Skeletal muscle satellite cell (primary cell): ENCODE results near the gene OSBPL7.
"Not testable (repeated sequence)": the region's sequence is repeated elsewhere in the genome, so short reads cannot be mapped to it uniquely, and the experiment has no call there.

Experiments used
- H3K27me3 ChIP-seq: 2 replicates; pipeline ENCODE4 v1.7.0; 2013; ENCODE audit warnings: low read length; ENCODE audit not compliant: control insufficient read depth, insufficient read depth
- H3K36me3 ChIP-seq: 2 replicates; pipeline ENCODE4 v1.7.0; 2013; ENCODE audit warnings: mild to moderate bottlenecking, control low read depth, low read length; ENCODE audit not compliant: insufficient read depth
- H3K4me1 ChIP-seq: 2 replicates; pipeline ENCODE4 v1.7.0; 2013; ENCODE audit warnings: low read length; ENCODE audit not compliant: control insufficient read depth, insufficient read depth
- H3K4me2 ChIP-seq: 2 replicates; pipeline ENCODE4 v1.7.0; 2013; ENCODE audit warnings: mild to moderate bottlenecking, low read length
- H3K4me3 ChIP-seq: 2 replicates; pipeline ENCODE4 v1.7.0; 2013; ENCODE audit warnings: low read length
- H3K9ac ChIP-seq: 2 replicates; pipeline ENCODE4 v1.7.0; 2013; ENCODE audit warnings: mild to moderate bottlenecking, low read depth, low read length, moderate library complexity
- H3K9me3 ChIP-seq: replicated peaks from 2 replicates; pipeline ENCODE4 v1.7.0; 2013; ENCODE audit warnings: mild to moderate bottlenecking, control low read depth, low read length

OSBPL7 gene

DNA sequence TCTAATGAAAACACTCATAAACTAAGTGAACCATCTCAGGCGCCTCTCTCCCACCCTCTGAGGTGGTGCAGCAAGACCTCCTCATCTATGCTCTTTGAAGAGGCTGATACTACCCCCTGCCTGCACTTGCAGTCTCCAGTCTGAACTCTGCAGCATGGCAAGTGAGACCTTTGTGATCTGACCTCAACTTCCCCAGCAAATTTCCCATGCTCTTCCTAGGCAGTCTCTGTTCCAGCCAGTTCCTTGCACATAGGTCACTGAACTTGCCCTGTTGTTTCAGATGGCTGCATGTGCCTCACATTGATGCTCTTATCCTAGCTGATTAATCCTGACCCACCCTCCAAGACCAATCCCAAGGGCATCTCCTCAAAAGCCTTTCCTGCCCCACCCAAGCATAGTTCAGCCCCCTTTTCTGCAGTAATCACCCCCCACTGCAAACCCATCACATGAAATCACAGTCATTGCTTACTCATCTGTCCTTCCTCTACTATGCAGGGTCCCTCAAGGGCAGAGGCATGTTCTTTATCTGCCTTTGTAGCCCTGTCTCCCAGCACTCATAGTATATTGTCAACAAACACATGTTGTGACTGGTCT, 46.5 kb downstream of the OSBPL7 start:
- H3K36me3 ChIP-seq: no peaks in the 10 kb centered on the region
- no peak overlapping the region for H3K4me2 ChIP-seq
- no peaks in the 10 kb centered on the region for H3K4me1 ChIP-seq
- no peaks in the 10 kb centered on the region for H3K9me3 ChIP-seq
- H3K9ac ChIP-seq: no peak overlapping the region
- no peak overlapping the region for H3K4me3 ChIP-seq
- H3K27me3 ChIP-seq: peaks cover 68% of the 10 kb centered on the region

DNA sequence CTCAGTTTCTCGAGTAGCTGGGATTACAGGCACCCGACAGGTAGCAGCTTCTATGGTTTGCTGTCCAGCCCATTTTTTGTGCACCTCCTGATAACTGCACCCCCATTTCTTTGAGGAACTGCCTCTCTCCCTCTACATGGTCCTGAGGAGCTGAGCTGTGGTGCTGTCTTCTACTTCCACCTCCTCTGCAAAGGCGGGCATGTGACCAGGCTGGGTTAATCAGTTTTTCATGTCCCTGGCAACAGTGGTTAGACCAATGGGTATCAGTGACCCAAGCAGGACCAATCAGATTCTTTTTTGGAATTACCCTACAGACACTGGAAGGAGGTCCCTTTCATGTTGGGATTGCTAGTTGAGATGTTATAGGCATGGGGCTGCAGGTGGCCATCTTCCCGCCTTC, 47.3 kb downstream of the OSBPL7 start:
- Histone ChIP-seq H3K27me3 (peaks cover 68% of the 10 kb centered on the region), H3K4me3 (no peak overlapping the region), H3K9me3 (no peaks in the 10 kb centered on the region)

DNA sequence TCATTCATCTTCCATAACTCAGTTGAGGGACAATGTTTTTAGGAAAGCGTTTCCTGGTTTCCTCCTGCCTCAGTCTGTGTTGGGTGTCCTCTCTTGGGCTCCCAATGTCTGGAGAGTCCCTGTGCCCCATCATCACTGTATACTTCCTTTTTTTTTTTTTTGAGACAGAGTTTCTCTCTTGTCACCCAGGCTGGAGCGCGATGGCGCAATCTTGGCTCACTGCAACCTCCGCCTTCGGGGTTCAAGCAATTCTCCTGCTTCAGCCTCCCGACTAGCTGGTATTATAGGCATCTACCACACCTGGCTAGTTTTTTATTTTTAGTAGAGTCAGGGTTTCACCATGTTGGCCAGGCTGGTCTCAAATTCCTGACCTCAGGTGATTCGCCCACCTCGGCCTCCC, 47.9 kb downstream of the OSBPL7 start:
- not testable (repeated sequence) for H3K9me3 ChIP-seq, H3K4me1 ChIP-seq, H3K4me2 ChIP-seq, H3K9ac ChIP-seq, H3K4me3 ChIP-seq, H3K36me3 ChIP-seq
- peaks cover 68% of the 10 kb centered on the region for H3K27me3 ChIP-seq

More for the DNA sequence above, 47.3 kb downstream of the OSBPL7 start:
- H3K9ac ChIP-seq: no peak overlapping the region
- no peak overlapping the region for H3K4me2 ChIP-seq
- H3K36me3 ChIP-seq: no peaks in the 10 kb centered on the region
- no peaks in the 10 kb centered on the region for H3K4me1 ChIP-seq

DNA sequence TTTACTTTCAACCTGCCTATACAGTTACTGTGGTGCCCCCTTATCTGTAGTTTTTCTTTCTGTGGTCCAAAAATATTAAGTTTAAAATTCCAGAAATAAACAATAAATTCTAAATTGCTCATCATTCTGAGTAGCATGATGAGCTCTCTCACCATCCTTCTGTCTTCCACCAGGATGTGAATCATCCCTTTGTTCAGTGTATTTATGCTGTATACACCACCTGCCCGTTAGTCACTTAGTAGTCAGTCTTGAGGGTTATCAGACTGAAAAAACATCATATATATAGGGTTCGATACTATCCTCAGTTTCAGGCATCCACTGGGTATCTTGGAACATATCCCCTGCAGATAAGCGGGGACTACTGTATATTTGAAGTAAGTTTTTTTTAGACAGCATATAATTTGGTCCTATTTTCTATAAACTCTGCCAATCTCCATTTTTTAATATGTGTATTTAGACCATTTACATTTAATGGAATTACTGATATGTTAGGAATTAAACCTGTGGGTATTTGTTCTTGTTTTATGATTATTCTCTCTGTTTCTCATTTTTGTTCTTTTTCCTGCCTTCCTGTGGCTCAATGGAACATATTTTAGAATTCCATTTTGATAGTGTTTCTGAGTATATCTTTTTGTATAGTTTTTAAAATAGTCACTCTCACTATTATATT, 57.5 kb downstream of the OSBPL7 start:
- Histone ChIP-seq H3K4me1 (no peaks in the 10 kb centered on the region), H3K4me2 (no peak overlapping the region), H3K4me3 (no peak overlapping the region), H3K9ac (no peak overlapping the region), H3K27me3 (peaks cover 29% of the 10 kb centered on the region), H3K9me3 (peaks cover 1% of the 10 kb centered on the region), H3K36me3 (no peaks in the 10 kb centered on the region)

DNA sequence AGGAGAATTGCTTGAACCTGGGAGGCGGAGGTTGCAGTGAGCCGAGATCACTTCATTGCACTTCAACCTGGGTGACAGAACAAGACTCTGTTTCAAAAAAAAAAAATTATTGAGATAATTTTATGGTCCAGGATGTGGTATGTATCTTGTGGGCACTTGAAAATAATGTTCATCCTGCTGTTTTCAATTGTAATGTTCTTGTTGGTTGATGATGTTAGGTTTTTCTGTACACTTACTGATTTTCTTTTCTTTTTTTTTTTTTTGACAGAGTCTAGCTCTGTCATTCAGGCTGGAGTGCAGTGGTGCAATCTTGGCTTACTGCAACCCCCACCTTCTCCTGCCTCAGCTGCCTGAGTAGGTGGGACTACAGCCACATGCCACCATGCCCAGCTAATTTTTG, 58.9 kb downstream of the OSBPL7 start:
- Histone ChIP-seq H3K4me1 (no peaks in the 10 kb centered on the region), H3K9ac (no peak overlapping the region), H3K4me2 (no peak overlapping the region), H3K9me3 (no peaks in the 10 kb centered on the region), H3K36me3 (no peaks in the 10 kb centered on the region), H3K27me3 (peaks cover 38% of the 10 kb centered on the region), H3K4me3 (no peak overlapping the region)

DNA sequence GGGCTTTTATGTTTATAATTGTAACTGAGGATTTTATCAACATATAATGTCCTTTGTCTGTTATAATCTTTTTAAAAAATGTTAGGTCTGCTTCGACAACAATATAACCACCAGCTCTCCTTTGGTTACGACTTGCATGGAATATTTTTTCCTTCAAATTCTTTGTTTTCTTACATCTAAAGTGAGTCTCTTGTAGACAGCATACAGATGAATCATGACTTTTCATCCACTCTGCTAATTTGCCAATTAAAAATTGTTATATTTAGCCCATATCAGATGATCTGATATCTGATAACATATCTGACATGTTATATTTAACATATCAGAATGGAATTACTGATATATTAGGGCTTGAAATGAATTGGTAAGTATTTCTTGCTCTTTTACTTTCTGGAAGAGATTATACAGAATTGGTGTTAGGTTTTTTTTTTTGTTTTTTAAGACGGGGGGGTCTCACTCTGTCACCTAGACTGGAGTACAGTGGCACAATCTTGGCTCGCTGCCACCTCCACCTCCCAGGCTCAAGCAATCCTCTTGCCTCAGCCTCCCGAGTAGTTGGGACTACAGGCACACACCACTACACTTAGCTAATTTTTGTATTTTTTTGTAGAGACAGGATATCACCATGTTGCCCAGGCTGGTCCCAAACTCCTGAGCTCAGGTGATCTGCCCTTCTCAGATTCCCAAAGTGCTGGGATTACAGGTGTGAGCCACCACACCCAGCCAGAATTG, 61.0 kb downstream of the OSBPL7 start:
- Histone ChIP-seq H3K4me3 (no peak overlapping the region), H3K9ac (no peak overlapping the region), H3K27me3 (peaks cover 35% of the 10 kb centered on the region)

DNA sequence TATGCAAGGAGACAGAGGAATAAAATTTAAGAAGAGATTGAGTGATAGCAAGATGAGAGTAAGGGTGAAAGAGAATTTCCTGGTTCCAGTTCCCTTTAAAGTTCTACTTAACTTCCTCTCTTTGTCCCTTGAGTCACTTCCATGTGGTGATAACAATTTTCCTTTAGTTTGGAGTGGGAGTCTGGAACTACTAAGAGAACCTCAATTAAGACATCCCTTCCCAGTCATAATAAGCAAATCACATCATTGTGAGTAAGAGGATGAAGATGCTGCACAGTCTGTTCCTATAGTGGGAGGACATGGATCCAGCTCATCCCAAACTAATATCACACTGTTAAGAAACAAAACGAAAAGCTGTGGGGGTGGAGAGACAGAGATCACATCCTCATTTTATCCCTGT, 64.2 kb downstream of the OSBPL7 start:
- Histone ChIP-seq H3K4me3 (no peak overlapping the region), H3K9ac (no peak overlapping the region), H3K4me1 (no peaks in the 10 kb centered on the region), H3K9me3 (peaks cover 3% of the 10 kb centered on the region), H3K27me3 (peaks cover 47% of the 10 kb centered on the region), H3K36me3 (no peaks in the 10 kb centered on the region), H3K4me2 (no peak overlapping the region)

More for the DNA sequence above, 61.0 kb downstream of the OSBPL7 start:
- H3K36me3 ChIP-seq: no peaks in the 10 kb centered on the region
- H3K4me2 ChIP-seq: no peak overlapping the region
- peaks cover 3% of the 10 kb centered on the region for H3K9me3 ChIP-seq
- no peaks in the 10 kb centered on the region for H3K4me1 ChIP-seq
